K562 (cell line): ENCODE results near the gene PHLDB3. TPM values are rescaled to one million over a fixed set of nuclear protein-coding genes. Genes with fewer than 3 reads are reported as not detected.

Experiments used
- ATF7 ChIP-seq: fragments of 450-650 bp; IDR thresholded peaks from 2 replicates; pipeline ENCODE4 v1.7.1; 2014; ENCODE audit warnings: mild to moderate bottlenecking, moderate library complexity
- BRCA1 ChIP-seq, 2 experiments: fragments of 450-650 bp in 1 of 2; sonication (generic) in 1 of 2; formaldehyde crosslinking in 1 of 2; IDR thresholded peaks; 2 replicates each; pipeline versions ENCODE4 v1.5.0 to v1.6.1; 2017 to 2020; ENCODE audit warnings: mild to moderate bottlenecking in 1 of 2, missing genetic modification reagents in 1 of 2
- CXXC5 ChIP-seq: fragments of 250-450 bp; sonication (Bioruptor Pico); IDR thresholded peaks from 2 replicates; pipeline ENCODE4 v1.8.0; 2022; ENCODE audit warnings: inconsistent platforms, mild to moderate bottlenecking, moderate library complexity
- FOS ChIP-seq: IDR thresholded peaks from 3 replicates; pipeline ENCODE4 v1.6.1; 2011; ENCODE audit not compliant: insufficient read length; ENCODE audit errors: extremely low read depth
- FOXK1 ChIP-seq: sonication (generic); formaldehyde crosslinking; IDR thresholded peaks from 2 replicates; pipeline ENCODE4 v1.8.0; 2022; ENCODE audit warnings: missing genetic modification reagents, mild to moderate bottlenecking, borderline replicate concordance
- HDAC2 ChIP-seq: fragments of 450-650 bp; IDR thresholded peaks from 2 replicates; pipeline ENCODE4 v1.6.1; 2016; ENCODE audit warnings: mild to moderate bottlenecking
- HDAC8 ChIP-seq: fragments of 450-650 bp; IDR thresholded peaks from 2 replicates; pipeline ENCODE4 v1.6.1; 2016; ENCODE audit warnings: mild to moderate bottlenecking, missing genetic modification characterization, moderate library complexity, missing compliant biosample characterization
- OTX1 ChIP-seq: fragments of 450-650 bp; formaldehyde crosslinking; IDR thresholded peaks from 2 replicates; pipeline ENCODE4 v1.4.0; 2022; ENCODE audit warnings: mild to moderate bottlenecking
- POLR3A ChIP-seq: IDR thresholded peaks from 2 replicates; pipeline ENCODE4 v1.6.1; 2011; ENCODE audit warnings: borderline replicate concordance, mild to moderate bottlenecking, moderate library complexity; ENCODE audit not compliant: insufficient read length, insufficient read depth; ENCODE audit errors: extremely low read depth
- POLR3G ChIP-seq: IDR thresholded peaks from 2 replicates; pipeline ENCODE4 v1.6.1; 2011; ENCODE audit not compliant: insufficient read length, insufficient replicate concordance; ENCODE audit errors: extremely low read depth
- YBX1 ChIP-seq: fragments of 450-650 bp; IDR thresholded peaks from 2 replicates; pipeline ENCODE4 v1.7.1; 2016; ENCODE audit warnings: mild to moderate bottlenecking
- ZNF274 ChIP-seq: IDR thresholded peaks from 2 replicates; pipeline ENCODE4 v1.6.1; 2011; ENCODE audit warnings: low read depth, mild to moderate bottlenecking, low read length, moderate library complexity, borderline replicate concordance
- ZNF507 ChIP-seq: conservative IDR thresholded peaks from 2 replicates; pipeline ENCODE4 v1.6.1; 2017; ENCODE audit warnings: missing genetic modification characterization, missing compliant biosample characterization
- ZNF584 ChIP-seq: fragments of 200-800 bp; sonication (Bioruptor generic); IDR thresholded peaks from 2 replicates; pipeline ENCODE4 v1.6.1; 2016; ENCODE audit warnings: low read depth, mild to moderate bottlenecking, missing genetic modification characterization, missing compliant biosample characterization
- polyA plus RNA-seq, 8 experiments: library from polyadenylated mRNA; depleted of rRNA in 4 of 8; stranded (reverse) in 5 of 8; unstranded in 3 of 8; fragments of >200 nt; fragmentation: Nextera tagmentation in 2 of 8; fragmentation: Illumina TruSeq in 1 of 8; extraction: Ambion mirVana in 2 of 8; extraction: Trizol in 1 of 8; gene quantifications; 2 replicates each; pipeline versions ENCODE4 v1.2.1 to v1.2.3, GENCODE V29; 2011 to 2014; ENCODE audit warnings: inconsistent platforms in 1 of 8, missing spikeins in 1 of 8
- total RNA-seq, 7 experiments: library from RNA; depleted of rRNA in 6 of 7; stranded (reverse); fragments of >200 nt in 6 of 7; fragmentation: Illumina TruSeq in 2 of 7; extraction: Trizol in 2 of 7; gene quantifications; 2 replicates each; pipeline versions ENCODE4 v1.2.1 to v1.2.3, GENCODE V29; 2011 to 2021; ENCODE audit warnings: low replicate concordance in 1 of 7
- TF ChIP-seq, protein P1 (sequence below): fragments of 250-450 bp; sonication (Bioruptor Pico); IDR thresholded peaks from 2 replicates; pipeline ENCODE4 v1.4.0; 2020
- TF ChIP-seq, protein P2 (sequence below), 3 experiments: fragments of 200-800 bp in 1 of 3; fragments of 250-450 bp in 1 of 3; fragments of 450-650 bp in 1 of 3; sonication (Bioruptor Pico) in 1 of 3; sonication (Bioruptor generic) in 1 of 3; formaldehyde crosslinking in 1 of 3; IDR thresholded peaks; 2 replicates each; pipeline versions ENCODE4 v1.6.1 to v1.8.0; 2016 to 2022; ENCODE audit warnings: mild to moderate bottlenecking in 2 of 3, missing genetic modification characterization in 2 of 3, missing compliant biosample characterization in 1 of 3, moderate library complexity in 1 of 3
- TF ChIP-seq, protein P3 (sequence below): fragments of 250-450 bp; sonication (Bioruptor Pico); IDR thresholded peaks from 2 replicates; pipeline ENCODE4 v1.4.0; 2020

PHLDB3 gene
- total and polyA plus RNA-seq, 9 of the 15 experiments (the other 6 are each of a cell fraction or from before 2014, with no cell fraction given): 0.04 to 23.5 (median 3.9) TPM

DNA sequence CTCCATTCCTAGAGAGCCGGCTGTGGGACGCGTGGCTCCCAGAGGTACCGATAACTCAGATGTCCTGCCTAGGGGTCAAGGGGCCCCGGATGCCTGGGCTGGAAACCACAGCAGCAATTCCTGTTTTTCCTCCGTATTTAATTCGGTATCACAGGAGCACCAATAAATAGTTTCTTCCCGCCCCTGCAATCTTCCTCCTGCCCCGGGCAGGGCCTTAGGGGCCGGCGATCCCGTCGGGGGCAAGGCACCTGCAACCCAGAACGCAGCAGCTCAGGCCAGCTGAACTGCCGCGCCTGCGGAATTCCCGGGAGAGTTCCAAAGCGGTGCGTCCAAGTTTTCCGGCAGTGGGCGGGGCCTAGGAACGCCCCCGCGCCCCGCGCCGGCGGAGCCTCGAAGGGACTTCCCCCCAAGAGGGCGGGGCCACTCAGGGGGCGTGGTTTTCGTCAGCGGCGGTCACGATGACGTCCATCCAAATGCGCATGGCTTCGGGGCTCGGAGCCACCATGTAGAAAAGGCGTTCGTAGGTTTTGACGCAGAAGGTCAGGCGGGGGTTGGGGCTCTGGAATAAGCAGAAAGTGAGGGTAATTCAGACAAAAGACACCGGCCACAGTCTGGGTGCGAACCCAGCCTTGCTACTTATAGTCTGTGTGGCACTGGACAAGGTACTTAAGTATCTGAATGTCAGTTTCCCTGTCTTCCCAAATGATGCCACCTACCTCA lies 29.4 kb downstream of the PHLDB3 start (continued):
- TF ChIP-seq, protein P1, sequence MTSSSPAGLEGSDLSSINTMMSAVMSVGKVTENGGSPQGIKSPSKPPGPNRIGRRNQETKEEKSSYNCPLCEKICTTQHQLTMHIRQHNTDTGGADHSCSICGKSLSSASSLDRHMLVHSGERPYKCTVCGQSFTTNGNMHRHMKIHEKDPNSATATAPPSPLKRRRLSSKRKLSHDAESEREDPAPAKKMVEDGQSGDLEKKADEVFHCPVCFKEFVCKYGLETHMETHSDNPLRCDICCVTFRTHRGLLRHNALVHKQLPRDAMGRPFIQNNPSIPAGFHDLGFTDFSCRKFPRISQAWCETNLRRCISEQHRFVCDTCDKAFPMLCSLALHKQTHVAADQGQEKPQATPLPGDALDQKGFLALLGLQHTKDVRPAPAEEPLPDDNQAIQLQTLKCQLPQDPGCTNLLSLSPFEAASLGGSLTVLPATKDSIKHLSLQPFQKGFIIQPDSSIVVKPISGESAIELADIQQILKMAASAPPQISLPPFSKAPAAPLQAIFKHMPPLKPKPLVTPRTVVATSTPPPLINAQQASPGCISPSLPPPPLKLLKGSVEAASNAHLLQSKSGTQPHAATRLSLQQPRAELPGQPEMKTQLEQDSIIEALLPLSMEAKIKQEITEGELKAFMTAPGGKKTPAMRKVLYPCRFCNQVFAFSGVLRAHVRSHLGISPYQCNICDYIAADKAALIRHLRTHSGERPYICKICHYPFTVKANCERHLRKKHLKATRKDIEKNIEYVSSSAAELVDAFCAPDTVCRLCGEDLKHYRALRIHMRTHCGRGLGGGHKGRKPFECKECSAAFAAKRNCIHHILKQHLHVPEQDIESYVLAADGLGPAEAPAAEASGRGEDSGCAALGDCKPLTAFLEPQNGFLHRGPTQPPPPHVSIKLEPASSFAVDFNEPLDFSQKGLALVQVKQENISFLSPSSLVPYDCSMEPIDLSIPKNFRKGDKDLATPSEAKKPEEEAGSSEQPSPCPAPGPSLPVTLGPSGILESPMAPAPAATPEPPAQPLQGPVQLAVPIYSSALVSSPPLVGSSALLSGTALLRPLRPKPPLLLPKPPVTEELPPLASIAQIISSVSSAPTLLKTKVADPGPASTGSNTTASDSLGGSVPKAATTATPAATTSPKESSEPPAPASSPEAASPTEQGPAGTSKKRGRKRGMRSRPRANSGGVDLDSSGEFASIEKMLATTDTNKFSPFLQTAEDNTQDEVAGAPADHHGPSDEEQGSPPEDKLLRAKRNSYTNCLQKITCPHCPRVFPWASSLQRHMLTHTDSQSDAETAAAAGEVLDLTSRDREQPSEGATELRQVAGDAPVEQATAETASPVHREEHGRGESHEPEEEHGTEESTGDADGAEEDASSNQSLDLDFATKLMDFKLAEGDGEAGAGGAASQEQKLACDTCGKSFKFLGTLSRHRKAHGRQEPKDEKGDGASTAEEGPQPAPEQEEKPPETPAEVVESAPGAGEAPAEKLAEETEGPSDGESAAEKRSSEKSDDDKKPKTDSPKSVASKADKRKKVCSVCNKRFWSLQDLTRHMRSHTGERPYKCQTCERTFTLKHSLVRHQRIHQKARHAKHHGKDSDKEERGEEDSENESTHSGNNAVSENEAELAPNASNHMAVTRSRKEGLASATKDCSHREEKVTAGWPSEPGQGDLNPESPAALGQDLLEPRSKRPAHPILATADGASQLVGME (CRISPR knock-in tag): no peak
- TF ChIP-seq OTX1 (CRISPR knock-in tag) (no peak), FOXK1 (no peak), ZNF274 (no peak), FOS (no peak), ZNF584 (CRISPR knock-in tag) (no peak), CXXC5 (CRISPR knock-in tag) (peak; percentile 86), POLR3A (no peak), ZNF507 (tag) (no peak), HDAC2 (no peak), ATF7 (peak; percentile 94), YBX1 (no peak), HDAC8 (tag) (no peak), POLR3G (no peak), BRCA1 (IDR thresholded peaks at IDR 0.05) (no peak), BRCA1 (CRISPR knock-in tag; IDR thresholded peaks at IDR 0.05) (no peak)
- TF ChIP-seq, protein P2, sequence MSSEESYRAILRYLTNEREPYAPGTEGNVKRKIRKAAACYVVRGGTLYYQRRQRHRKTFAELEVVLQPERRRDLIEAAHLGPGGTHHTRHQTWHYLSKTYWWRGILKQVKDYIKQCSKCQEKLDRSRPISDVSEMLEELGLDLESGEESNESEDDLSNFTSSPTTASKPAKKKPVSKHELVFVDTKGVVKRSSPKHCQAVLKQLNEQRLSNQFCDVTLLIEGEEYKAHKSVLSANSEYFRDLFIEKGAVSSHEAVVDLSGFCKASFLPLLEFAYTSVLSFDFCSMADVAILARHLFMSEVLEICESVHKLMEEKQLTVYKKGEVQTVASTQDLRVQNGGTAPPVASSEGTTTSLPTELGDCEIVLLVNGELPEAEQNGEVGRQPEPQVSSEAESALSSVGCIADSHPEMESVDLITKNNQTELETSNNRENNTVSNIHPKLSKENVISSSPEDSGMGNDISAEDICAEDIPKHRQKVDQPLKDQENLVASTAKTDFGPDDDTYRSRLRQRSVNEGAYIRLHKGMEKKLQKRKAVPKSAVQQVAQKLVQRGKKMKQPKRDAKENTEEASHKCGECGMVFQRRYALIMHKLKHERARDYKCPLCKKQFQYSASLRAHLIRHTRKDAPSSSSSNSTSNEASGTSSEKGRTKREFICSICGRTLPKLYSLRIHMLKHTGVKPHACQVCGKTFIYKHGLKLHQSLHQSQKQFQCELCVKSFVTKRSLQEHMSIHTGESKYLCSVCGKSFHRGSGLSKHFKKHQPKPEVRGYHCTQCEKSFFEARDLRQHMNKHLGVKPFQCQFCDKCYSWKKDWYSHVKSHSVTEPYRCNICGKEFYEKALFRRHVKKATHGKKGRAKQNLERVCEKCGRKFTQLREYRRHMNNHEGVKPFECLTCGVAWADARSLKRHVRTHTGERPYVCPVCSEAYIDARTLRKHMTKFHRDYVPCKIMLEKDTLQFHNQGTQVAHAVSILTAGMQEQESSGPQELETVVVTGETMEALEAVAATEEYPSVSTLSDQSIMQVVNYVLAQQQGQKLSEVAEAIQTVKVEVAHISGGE (CRISPR knock-in tag; IDR thresholded peaks at IDR 0.05): no peak
- TF ChIP-seq, protein P3, sequence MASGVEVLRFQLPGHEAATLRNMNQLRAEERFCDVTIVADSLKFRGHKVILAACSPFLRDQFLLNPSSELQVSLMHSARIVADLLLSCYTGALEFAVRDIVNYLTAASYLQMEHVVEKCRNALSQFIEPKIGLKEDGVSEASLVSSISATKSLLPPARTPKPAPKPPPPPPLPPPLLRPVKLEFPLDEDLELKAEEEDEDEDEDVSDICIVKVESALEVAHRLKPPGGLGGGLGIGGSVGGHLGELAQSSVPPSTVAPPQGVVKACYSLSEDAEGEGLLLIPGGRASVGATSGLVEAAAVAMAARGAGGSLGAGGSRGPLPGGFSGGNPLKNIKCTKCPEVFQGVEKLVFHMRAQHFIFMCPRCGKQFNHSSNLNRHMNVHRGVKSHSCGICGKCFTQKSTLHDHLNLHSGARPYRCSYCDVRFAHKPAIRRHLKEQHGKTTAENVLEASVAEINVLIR (CRISPR knock-in tag): peak; percentile 78
